ENCODE results near the gene FSTL3.

Gene FSTL3

GRCh38 chr19:674282-675151, 1.7 kb upstream of the FSTL3 start:
- Histone ChIP-seq H3K9me3 (ENCODE audit: control insufficient read depth, low read length) (no peaks in the 10 kb centered on the region), H3K27ac (ENCODE audit: insufficient read depth, low read length, poor library complexity, severe bottlenecking) (no peak overlapping the region)

DNA sequence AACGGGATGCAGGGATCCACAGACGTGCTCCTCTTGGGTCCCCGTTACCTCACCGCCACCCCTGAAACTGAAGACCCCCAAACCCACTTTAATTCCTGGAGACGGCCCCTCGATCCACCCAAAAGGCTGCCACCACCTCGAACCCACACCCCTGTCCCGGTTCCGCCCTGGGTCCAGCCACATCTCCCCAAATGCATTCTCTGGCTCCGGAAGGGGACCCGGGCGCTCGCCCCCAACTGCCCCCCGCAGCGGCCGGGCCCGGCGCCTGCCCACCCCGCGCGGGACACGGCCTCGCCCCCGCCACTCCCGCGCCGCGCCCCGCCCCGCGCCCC, 219 bp upstream of the FSTL3 start:
- Histone ChIP-seq H3K9me3 (ENCODE audit: control insufficient read depth, low read length) (no peaks in the 10 kb centered on the region), H3K4me3 (ENCODE audit: insufficient read depth, low read depth, low read length, poor library complexity, severe bottlenecking) (no peak overlapping the region), H3K36me3 (ENCODE audit: control insufficient read depth, insufficient read depth, low read length) (no peaks in the 10 kb centered on the region), H3K27me3 (replicated peaks; ENCODE audit: control insufficient read depth, insufficient read depth, low read length, poor library complexity, severe bottlenecking) (peaks cover 12% of the 10 kb centered on the region), H3K4me1 (ENCODE audit: control insufficient read depth, insufficient read depth, low read length, poor library complexity, severe bottlenecking) (peaks cover 6% of the 10 kb centered on the region), H3K27ac (ENCODE audit: insufficient read depth, low read length, poor library complexity, severe bottlenecking) (no peak overlapping the region)
- no peak for DNase-seq

More at GRCh38 chr19:674282-675151, 1.7 kb upstream of the FSTL3 start:
- DNase-seq: no peak
- no peak overlapping the region for H3K4me3 ChIP-seq (ENCODE audit: insufficient read depth, low read depth, low read length, poor library complexity, severe bottlenecking)
- H3K27me3 ChIP-seq (replicated peaks; ENCODE audit: control insufficient read depth, insufficient read depth, low read length, poor library complexity, severe bottlenecking): peaks cover 12% of the 10 kb centered on the region
- no peaks in the 10 kb centered on the region for H3K36me3 ChIP-seq (ENCODE audit: control insufficient read depth, insufficient read depth, low read length)
- peaks cover 4% of the 10 kb centered on the region for H3K4me1 ChIP-seq (ENCODE audit: control insufficient read depth, insufficient read depth, low read length, poor library complexity, severe bottlenecking)

DNA sequence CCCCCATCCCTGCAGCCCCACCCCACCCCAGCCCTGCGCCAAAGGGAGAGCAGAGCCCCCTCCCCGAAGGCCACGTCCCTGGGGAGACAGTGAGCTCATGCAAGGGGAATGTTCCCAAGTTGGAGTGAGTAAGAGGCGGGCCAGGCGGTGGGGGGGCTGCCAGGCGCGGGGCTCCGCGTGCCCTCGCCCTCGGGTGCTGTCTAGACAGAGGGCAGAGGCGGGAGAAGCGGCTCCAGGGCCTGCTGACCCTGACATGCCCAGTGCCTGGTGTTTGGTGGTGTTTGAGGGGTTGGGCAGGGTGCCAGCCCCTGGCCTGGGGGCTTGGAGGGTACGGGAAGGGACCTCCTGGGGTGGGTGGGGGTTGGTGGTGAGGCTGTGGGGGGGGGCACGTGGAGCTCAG, 1.0 kb downstream of the FSTL3 start:
- H3K27me3 ChIP-seq (replicated peaks; ENCODE audit: control insufficient read depth, insufficient read depth, low read length, poor library complexity, severe bottlenecking): peaks cover 12% of the 10 kb centered on the region
- H3K4me3 ChIP-seq (ENCODE audit: insufficient read depth, low read depth, low read length, poor library complexity, severe bottlenecking): no peak overlapping the region
- H3K27ac ChIP-seq (ENCODE audit: insufficient read depth, low read length, poor library complexity, severe bottlenecking): no peak overlapping the region
- DNase-seq: no peak
- no peaks in the 10 kb centered on the region for H3K9me3 ChIP-seq (ENCODE audit: control insufficient read depth, low read length)
- peaks cover 12% of the 10 kb centered on the region for H3K4me1 ChIP-seq (ENCODE audit: control insufficient read depth, insufficient read depth, low read length, poor library complexity, severe bottlenecking)
- no peaks in the 10 kb centered on the region for H3K36me3 ChIP-seq (ENCODE audit: control insufficient read depth, insufficient read depth, low read length)

- H3K36me3 ChIP-seq (ENCODE audit: control insufficient read depth, insufficient read depth, low read length): no peaks in the 10 kb centered on the region
- no peak overlapping the region for H3K4me3 ChIP-seq (ENCODE audit: insufficient read depth, low read depth, low read length, poor library complexity, severe bottlenecking)
- no peak overlapping the region for H3K27ac ChIP-seq (ENCODE audit: insufficient read depth, low read length, poor library complexity, severe bottlenecking)
- peaks cover 12% of the 10 kb centered on the region for H3K4me1 ChIP-seq (ENCODE audit: control insufficient read depth, insufficient read depth, low read length, poor library complexity, severe bottlenecking)
- H3K27me3 ChIP-seq (replicated peaks; ENCODE audit: control insufficient read depth, insufficient read depth, low read length, poor library complexity, severe bottlenecking): peaks cover 12% of the 10 kb centered on the region
- no peak for DNase-seq
- no peaks in the 10 kb centered on the region for H3K9me3 ChIP-seq (ENCODE audit: control insufficient read depth, low read length)
Measured at GRCh38 chr19:677601-678436, 1.6 kb downstream of the FSTL3 start.

DNA sequence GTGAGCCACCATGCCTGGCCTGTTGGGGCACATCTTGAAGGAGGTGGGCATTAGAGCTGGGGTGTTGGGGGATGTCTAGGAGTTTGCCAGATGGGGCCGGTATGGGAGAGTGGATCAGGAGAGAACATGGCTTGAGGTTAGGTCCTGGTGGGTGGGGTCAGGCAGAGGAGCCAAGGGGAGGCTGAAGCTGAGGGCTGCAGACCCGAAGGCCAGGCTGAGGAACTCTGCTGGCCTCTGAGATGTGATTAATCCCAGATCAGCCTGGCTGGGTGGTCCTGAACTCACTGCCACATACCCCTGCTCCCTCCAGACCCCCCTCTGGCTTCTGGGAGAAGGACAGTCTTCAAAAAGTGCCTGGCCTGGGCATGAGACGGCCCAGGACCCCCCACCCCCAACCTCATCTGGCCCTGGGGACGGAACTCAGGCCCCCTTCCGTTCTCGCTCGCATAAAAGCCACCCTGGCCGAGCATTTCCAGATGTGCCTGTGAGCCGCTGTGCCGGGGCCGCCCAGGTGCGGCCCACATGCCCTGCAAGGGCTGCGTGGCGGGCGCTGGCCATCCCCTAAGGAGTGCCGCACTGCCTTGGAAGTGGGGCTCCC, 2.7 kb downstream of the FSTL3 start:
- DNase-seq: no peak
- no peak overlapping the region for H3K27ac ChIP-seq (ENCODE audit: insufficient read depth, low read length, poor library complexity, severe bottlenecking)
- H3K27me3 ChIP-seq (replicated peaks; ENCODE audit: control insufficient read depth, insufficient read depth, low read length, poor library complexity, severe bottlenecking): peaks cover 12% of the 10 kb centered on the region
- H3K4me1 ChIP-seq (ENCODE audit: control insufficient read depth, insufficient read depth, low read length, poor library complexity, severe bottlenecking): peaks cover 12% of the 10 kb centered on the region
- no peak overlapping the region for H3K4me3 ChIP-seq (ENCODE audit: insufficient read depth, low read depth, low read length, poor library complexity, severe bottlenecking)
- no peaks in the 10 kb centered on the region for H3K36me3 ChIP-seq (ENCODE audit: control insufficient read depth, insufficient read depth, low read length)
- no peaks in the 10 kb centered on the region for H3K9me3 ChIP-seq (ENCODE audit: control insufficient read depth, low read length)

DNA sequence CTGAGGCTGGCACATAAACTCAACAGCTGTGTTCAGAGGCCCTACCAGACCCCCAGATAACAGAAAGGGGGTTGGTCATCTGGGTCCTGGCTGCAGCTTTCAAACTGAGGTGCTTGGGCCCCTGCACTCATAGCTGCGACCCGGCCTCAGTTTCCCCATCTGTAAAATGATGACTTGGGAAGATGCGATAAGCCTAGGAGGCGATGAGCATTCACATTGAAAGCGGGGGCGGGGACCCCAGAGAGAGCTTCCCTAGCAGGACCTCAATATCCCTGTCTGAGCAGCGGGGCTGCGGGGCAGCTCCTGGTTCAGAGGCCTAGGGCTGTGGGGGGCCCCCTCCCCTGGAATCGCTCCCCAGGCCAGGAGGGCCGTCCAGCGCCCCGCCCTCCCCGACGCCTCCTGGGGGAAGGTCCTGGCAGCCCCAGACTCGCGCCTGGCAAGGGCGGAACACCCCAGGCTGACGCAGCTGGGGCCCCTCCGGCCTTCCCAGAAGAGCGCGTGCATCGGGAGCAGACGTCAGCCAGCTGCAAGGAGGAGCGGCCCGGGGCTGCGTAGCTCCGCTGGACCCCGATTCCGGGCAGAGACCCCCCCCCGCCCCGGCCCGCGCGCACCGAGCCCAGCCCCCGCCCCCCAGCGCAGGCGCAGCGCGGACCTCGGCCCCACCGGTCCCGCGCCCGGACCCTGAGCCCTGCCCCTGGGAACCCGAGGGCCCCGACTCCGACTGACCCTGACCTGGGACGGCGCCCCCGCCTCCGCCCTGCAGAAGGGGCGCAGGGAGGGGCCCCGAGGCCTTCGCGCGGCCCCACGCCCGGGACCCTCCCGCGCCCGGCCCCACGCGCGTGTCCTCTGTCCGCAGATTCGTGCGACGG, 3.5 kb downstream of the FSTL3 start:
- peak overlapping the region; percentile 42 for H3K27ac ChIP-seq (ENCODE audit: insufficient read depth, low read length, poor library complexity, severe bottlenecking)
- peaks cover 12% of the 10 kb centered on the region for H3K4me1 ChIP-seq (ENCODE audit: control insufficient read depth, insufficient read depth, low read length, poor library complexity, severe bottlenecking)
- H3K36me3 ChIP-seq (ENCODE audit: control insufficient read depth, insufficient read depth, low read length): no peaks in the 10 kb centered on the region
- H3K9me3 ChIP-seq (ENCODE audit: control insufficient read depth, low read length): no peaks in the 10 kb centered on the region
- H3K27me3 ChIP-seq (replicated peaks; ENCODE audit: control insufficient read depth, insufficient read depth, low read length, poor library complexity, severe bottlenecking): peaks cover 12% of the 10 kb centered on the region
- DNase-seq: no peak
- H3K4me3 ChIP-seq (ENCODE audit: insufficient read depth, low read depth, low read length, poor library complexity, severe bottlenecking): peak overlapping the region; percentile 49

DNA sequence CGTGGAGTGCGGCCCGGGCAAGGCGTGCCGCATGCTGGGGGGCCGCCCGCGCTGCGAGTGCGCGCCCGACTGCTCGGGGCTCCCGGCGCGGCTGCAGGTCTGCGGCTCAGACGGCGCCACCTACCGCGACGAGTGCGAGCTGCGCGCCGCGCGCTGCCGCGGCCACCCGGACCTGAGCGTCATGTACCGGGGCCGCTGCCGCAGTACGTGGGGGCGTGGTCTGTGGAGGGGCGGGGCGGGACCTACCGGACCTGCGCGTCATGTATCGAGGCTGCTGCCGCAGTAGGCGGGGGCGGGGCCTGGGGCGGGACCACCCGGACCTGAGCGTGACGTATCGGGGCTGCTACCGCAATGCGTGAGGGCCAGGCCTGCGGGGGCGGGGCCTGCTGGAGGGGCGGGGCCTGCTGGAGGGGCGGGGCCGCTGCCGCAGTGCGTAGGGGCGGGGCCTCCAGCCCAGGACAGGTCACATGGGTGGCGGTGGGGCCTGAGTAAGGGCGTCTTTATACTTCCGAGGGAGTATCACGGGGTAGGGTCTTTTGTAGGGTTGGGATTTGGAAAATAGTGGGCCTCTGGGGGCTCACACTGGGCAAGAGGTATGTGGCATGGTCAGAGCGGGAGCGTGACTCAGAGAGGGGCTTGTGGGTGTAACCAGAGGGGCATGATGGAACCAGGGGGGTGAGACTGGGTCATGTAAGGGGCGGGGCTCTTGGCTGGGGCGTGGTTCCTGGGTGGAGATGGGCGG, 4.3 kb downstream of the FSTL3 start:
- DNase-seq: peak; percentile 100
- Histone ChIP-seq H3K4me1 (ENCODE audit: control insufficient read depth, insufficient read depth, low read length, poor library complexity, severe bottlenecking) (peaks cover 12% of the 10 kb centered on the region), H3K27me3 (replicated peaks; ENCODE audit: control insufficient read depth, insufficient read depth, low read length, poor library complexity, severe bottlenecking) (peaks cover 11% of the 10 kb centered on the region), H3K27ac (ENCODE audit: insufficient read depth, low read length, poor library complexity, severe bottlenecking) (peak overlapping the region; percentile 77), H3K36me3 (ENCODE audit: control insufficient read depth, insufficient read depth, low read length) (no peaks in the 10 kb centered on the region), H3K9me3 (ENCODE audit: control insufficient read depth, low read length) (no peaks in the 10 kb centered on the region), H3K4me3 (ENCODE audit: insufficient read depth, low read depth, low read length, poor library complexity, severe bottlenecking) (peak overlapping the region; percentile 60)

DNA sequence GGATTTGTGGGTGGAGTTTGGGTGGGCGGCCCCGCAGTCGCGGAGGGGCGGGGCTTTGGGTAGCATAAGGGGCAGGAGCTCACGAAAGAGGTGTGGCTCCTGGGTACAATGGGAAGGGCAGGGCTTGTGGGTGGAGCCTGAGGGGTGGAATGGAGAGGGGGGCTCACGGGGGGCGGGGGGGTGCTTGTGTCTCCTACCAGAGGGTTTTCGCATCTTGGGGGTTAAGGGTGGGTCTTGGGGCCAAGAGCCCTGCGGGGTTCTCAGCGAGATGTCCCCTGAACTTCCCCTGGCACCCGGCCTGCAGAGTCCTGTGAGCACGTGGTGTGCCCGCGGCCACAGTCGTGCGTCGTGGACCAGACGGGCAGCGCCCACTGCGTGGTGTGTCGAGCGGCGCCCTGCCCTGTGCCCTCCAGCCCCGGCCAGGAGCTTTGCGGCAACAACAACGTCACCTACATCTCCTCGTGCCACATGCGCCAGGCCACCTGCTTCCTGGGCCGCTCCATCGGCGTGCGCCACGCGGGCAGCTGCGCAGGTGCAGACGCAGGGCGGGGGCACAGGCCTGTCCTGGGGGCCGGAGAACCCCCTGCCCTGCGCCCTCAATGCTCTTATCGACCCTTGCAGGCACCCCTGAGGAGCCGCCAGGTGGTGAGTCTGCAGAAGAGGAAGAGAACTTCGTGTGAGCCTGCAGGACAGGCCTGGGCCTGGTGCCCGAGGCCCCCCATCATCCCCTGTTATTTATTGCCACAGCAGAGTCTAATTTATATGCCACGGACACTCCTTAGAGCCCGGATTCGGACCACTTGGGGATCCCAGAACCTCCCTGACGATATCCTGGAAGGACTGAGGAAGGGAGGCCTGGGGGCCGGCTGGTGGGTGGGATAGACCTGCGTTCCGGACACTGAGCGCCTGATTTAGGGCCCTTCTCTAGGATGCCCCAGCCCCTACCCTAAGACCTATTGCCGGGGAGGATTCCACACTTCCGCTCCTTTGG, 5.1 kb downstream of the FSTL3 start:
- Histone ChIP-seq H3K9me3 (ENCODE audit: control insufficient read depth, low read length) (no peaks in the 10 kb centered on the region), H3K27me3 (replicated peaks; ENCODE audit: control insufficient read depth, insufficient read depth, low read length, poor library complexity, severe bottlenecking) (peaks cover 6% of the 10 kb centered on the region), H3K4me1 (ENCODE audit: control insufficient read depth, insufficient read depth, low read length, poor library complexity, severe bottlenecking) (peaks cover 12% of the 10 kb centered on the region), H3K36me3 (ENCODE audit: control insufficient read depth, insufficient read depth, low read length) (no peaks in the 10 kb centered on the region), H3K4me3 (ENCODE audit: insufficient read depth, low read depth, low read length, poor library complexity, severe bottlenecking) (peak overlapping the region; percentile 60), H3K27ac (ENCODE audit: insufficient read depth, low read length, poor library complexity, severe bottlenecking) (peak overlapping the region; percentile 77)
- DNase-seq: no peak

Data from effector memory CD4-positive, alpha-beta T cell (primary cell).